Stomach (tissue), 9 donors: ENCODE measurements around the gene HIVEP1. TPM values are rescaled to one million over a fixed set of nuclear protein-coding genes. Genes with fewer than 3 reads are reported as not detected.

Experiments used
- DNase-seq, 2 donors: peaks; one replicate each; pipeline versions ENCODE4 v3.0.0 to v3.0.0-alpha.2; 2013 to 2019
- H3K27ac ChIP-seq, 5 donors: fragments of 200-600 bp in 4 of 5; sonication (generic) in 4 of 5; one replicate each; pipeline ENCODE4 v1.5.1; 2013 to 2019; ENCODE audit warnings: mild to moderate bottlenecking in 1 of 5, moderate library complexity in 1 of 5
- H3K27me3 ChIP-seq, 3 donors: fragments of 200-600 bp; sonication (generic); one replicate each; pipeline ENCODE4 v1.5.1; 2017 to 2019; ENCODE audit warnings: mixed run types in 1 of 3
- H3K36me3 ChIP-seq, 4 donors: fragments of 200-600 bp; sonication (generic); 1 replicate in 3 of 4; 2 replicates in 1 of 4; pipeline ENCODE4 v1.5.1; 2016 to 2019
- H3K4me1 ChIP-seq, 4 donors: fragments of 200-600 bp; sonication (generic); one replicate each; pipeline ENCODE4 v1.5.1; 2016 to 2019
- H3K4me3 ChIP-seq, 4 donors: fragments of 200-600 bp; sonication (generic) in 3 of 4; one replicate each; pipeline ENCODE4 v1.5.1; 2016 to 2019; ENCODE audit warnings: mild to moderate bottlenecking in 1 of 4
- H3K9me3 ChIP-seq, 4 donors: fragments of 200-600 bp; sonication (generic); one replicate each; pipeline ENCODE4 v1.5.1; 2016 to 2019
- CTCF ChIP-seq, 7 experiments: fragments of 450-650 bp in 4 of 7; fragments of 200-600 bp in 3 of 7; sonication (generic) in 3 of 7; IDR thresholded peaks; one replicate each; pipeline ENCODE4 v1.5.1; 2016 to 2019; ENCODE audit warnings: antibody characterized with exemption in 7 of 7, control low read depth in 2 of 7, mild to moderate bottlenecking in 1 of 7
- EP300 ChIP-seq: sonication (generic); formaldehyde crosslinking; IDR thresholded peaks from one replicate; pipeline ENCODE4 v1.6.1; 2017; ENCODE audit warnings: antibody characterized with exemption
- POLR2A ChIP-seq, 4 donors: fragments of 450-650 bp; IDR thresholded peaks; one replicate each; pipeline ENCODE4 v1.6.1; 2016; ENCODE audit warnings: antibody characterized with exemption in 4 of 4, control low read depth in 2 of 4, mild to moderate bottlenecking in 1 of 4, moderate library complexity in 1 of 4
- POLR2AphosphoS5 ChIP-seq, 3 donors: sonication (generic); formaldehyde crosslinking; IDR thresholded peaks; one replicate each; pipeline ENCODE4 v1.6.1; 2016; ENCODE audit warnings: antibody characterized with exemption in 3 of 3
- WGBS, 5 donors: extraction: QIAGEN DNeasy Blood & Tissue Kit in 3 of 5; methylation state at CpG; one replicate each; pipeline versions ENCODE4 v1.1.5 to v1.1.7; 2013 to 2018; 5-methylcytosine and 5-hydroxymethylcytosine counted together
- intact Hi-C: fragments of 100-400 bp; cut with DNase I; formaldehyde crosslinking; loops from one replicate; pipeline ENCODE4 v1.15.1; 2023; ENCODE audit warnings: low total_unique reads
- polyA plus RNA-seq, 3 donors: library from polyadenylated mRNA; stranded (reverse); fragments of 200-250 nt; gene quantifications; one replicate each; pipeline ENCODE4 v1.2.3, GENCODE V29; 2013
- total RNA-seq, 5 donors: library from RNA; depleted of rRNA; stranded (reverse); fragments of >200 nt; gene quantifications; one replicate each; pipeline versions ENCODE4 v1.1.0 to v1.2.3, GENCODE V29; 2014 to 2016
- donor health status: healthy with polysubstance abuse.
- donor health status: Bipolar disorder and iron deficiency.
- donor health status: healthy.

The HIVEP1 gene
- total and polyA plus RNA-seq, 8 donors: 2.0 to 19.6 (median 14.1) TPM

- intact Hi-C loops: no loop called here
- TF ChIP-seq POLR2A (IDR thresholded peaks at IDR 0.05): no peak
- TF ChIP-seq POLR2AphosphoS5 (IDR thresholded peaks at IDR 0.05): no peak
- TF ChIP-seq EP300: no peak
- TF ChIP-seq CTCF (IDR thresholded peaks at IDR 0.05): no peak
- Histone ChIP-seq H3K4me3 (no peak overlapping the region), H3K4me1 (peaks cover 0 to 8% (median 0%) of the 10 kb centered on the region in 4 donors), H3K36me3 (no peaks in the 10 kb centered on the region), H3K27ac (no peak overlapping the region), H3K27me3 (no peaks in the 10 kb centered on the region), H3K9me3 (no peaks in the 10 kb centered on the region)
- no peak for DNase-seq
- WGBS, 5 donors: 94 to 95% (median 95%) methylated on average over 5 of the region's 5 CpGs
Observed at GRCh38 chr6:11977193-11977592, 34.9 kb upstream of the HIVEP1 start.

- no peaks in the 10 kb centered on the region for H3K36me3 ChIP-seq
- 95 to 99% (median 96%) methylated on average over 3 of the region's 3 CpGs for WGBS, 5 donors
- H3K27me3 ChIP-seq: no peaks in the 10 kb centered on the region
- no peak for DNase-seq
- H3K4me1 ChIP-seq: peaks cover 0 to 8% (median 0%) of the 10 kb centered on the region in 4 donors
- intact Hi-C loops: no loop called here
- no peak overlapping the region for H3K27ac ChIP-seq
- TF ChIP-seq EP300 (no peak), POLR2AphosphoS5 (IDR thresholded peaks at IDR 0.05) (no peak), CTCF (IDR thresholded peaks at IDR 0.05) (no peak), POLR2A (IDR thresholded peaks at IDR 0.05) (no peak)
- H3K9me3 ChIP-seq: no peaks in the 10 kb centered on the region
- H3K4me3 ChIP-seq: no peak overlapping the region
Observed at GRCh38 chr6:11977738-11978137, 34.4 kb upstream of the HIVEP1 start.

- peaks cover 0 to 8% (median 0%) of the 10 kb centered on the region in 4 donors for H3K4me1 ChIP-seq
- peak in 1 of 2 donors; percentile 25 for DNase-seq
- WGBS, 5 donors: 24 to 72% (median 57%) methylated on average over 1 of the region's 1 CpG
- no peaks in the 10 kb centered on the region for H3K36me3 ChIP-seq
- no peak overlapping the region for H3K4me3 ChIP-seq
- no peaks in the 10 kb centered on the region for H3K27me3 ChIP-seq
- H3K9me3 ChIP-seq: no peaks in the 10 kb centered on the region
- no peak overlapping the region for H3K27ac ChIP-seq
- intact Hi-C loops: no loop called here
- no peak for TF ChIP-seq CTCF (IDR thresholded peaks at IDR 0.05)
- TF ChIP-seq POLR2AphosphoS5 (IDR thresholded peaks at IDR 0.05): no peak
- TF ChIP-seq POLR2A (IDR thresholded peaks at IDR 0.05): no peak
- no peak for TF ChIP-seq EP300
Observed at GRCh38 chr6:11978169-11978987, 33.7 kb upstream of the HIVEP1 start.

GRCh38 chr6:11979866-11980265 lies 32.2 kb upstream of the HIVEP1 start:
- DNase-seq: no peak
- H3K9me3 ChIP-seq: no peaks in the 10 kb centered on the region
- WGBS, 5 donors: 95 to 97% (median 97%) methylated on average over 6 of the region's 6 CpGs
- no peaks in the 10 kb centered on the region for H3K27me3 ChIP-seq
- no peaks in the 10 kb centered on the region for H3K4me1 ChIP-seq
- no peak overlapping the region for H3K27ac ChIP-seq
- intact Hi-C loops: no loop called here
- H3K36me3 ChIP-seq: no peaks in the 10 kb centered on the region
- TF ChIP-seq EP300 (no peak), POLR2AphosphoS5 (IDR thresholded peaks at IDR 0.05) (no peak), CTCF (IDR thresholded peaks at IDR 0.05) (no peak), POLR2A (IDR thresholded peaks at IDR 0.05) (no peak)
- no peak overlapping the region for H3K4me3 ChIP-seq
